ENCODE data around the gene SULT1B1. TPM values are rescaled to one million over a fixed set of nuclear protein-coding genes. Genes with fewer than 3 reads are reported as not detected.

Gene SULT1B1
- total and polyA plus RNA-seq, 11 donors, result 0.15 to 1.1 (median 0.56) TPM

GRCh38 chr4:69731847-69732246 lies 28.6 kb downstream of the SULT1B1 start:
- Histone ChIP-seq H3K4me3 (no peak overlapping the region), H3K27me3 (no peaks in the 10 kb centered on the region), H3K27ac (no peak overlapping the region), H3K36me3 (no peaks in the 10 kb centered on the region), H3K9me3 (no peaks in the 10 kb centered on the region), H3K4me1 (no peaks in the 10 kb centered on the region)
- intact Hi-C loops (cut with DNase I), result no loop called here
- 31 to 56% (median 45%) methylated on average over 1 of the region's 1 CpG for WGBS, 4 donors
- no peak for ATAC-seq
- no peak for DNase-seq
- TF ChIP-seq POLR2A (IDR thresholded peaks at IDR 0.05), result no peak
- no peak for TF ChIP-seq CTCF (IDR thresholded peaks at IDR 0.05)

- Histone ChIP-seq H3K4me3 (no peak overlapping the region), H3K9me3 (no peaks in the 10 kb centered on the region), H3K4me1 (peaks cover 0 to 6% (median 0%) of the 10 kb centered on the region in 12 donors), H3K36me3 (no peaks in the 10 kb centered on the region), H3K27ac (no peak overlapping the region), H3K27me3 (no peaks in the 10 kb centered on the region)
- TF ChIP-seq POLR2A (IDR thresholded peaks at IDR 0.05) (no peak), CTCF (IDR thresholded peaks at IDR 0.05) (no peak)
- intact Hi-C loops (cut with DNase I), result no loop called here
- DNase-seq (no peak), ATAC-seq (no peak)
- 50 to 70% (median 56%) methylated on average over 1 of the region's 1 CpG for WGBS, 4 donors
Measured at GRCh38 chr4:69731241-69731640, 29.2 kb downstream of the SULT1B1 start.

- no peaks in the 10 kb centered on the region for H3K36me3 ChIP-seq
- intact Hi-C loops (cut with DNase I), result no loop called here
- DNase-seq, result no peak
- H3K27me3 ChIP-seq, result no peaks in the 10 kb centered on the region
- no peak overlapping the region for H3K27ac ChIP-seq
- no peaks in the 10 kb centered on the region for H3K9me3 ChIP-seq
- H3K4me3 ChIP-seq, result no peak overlapping the region
- ATAC-seq, result no peak
- TF ChIP-seq CTCF (IDR thresholded peaks at IDR 0.05) (no peak), POLR2A (IDR thresholded peaks at IDR 0.05) (no peak)
- H3K4me1 ChIP-seq, result peaks cover 0 to 7% (median 0%) of the 10 kb centered on the region in 12 donors
Measured at GRCh38 chr4:69730002-69730401, 30.4 kb downstream of the SULT1B1 start.

GRCh38 chr4:69727926-69728325 lies 32.5 kb downstream of the SULT1B1 start:
- no peak overlapping the region for H3K27ac ChIP-seq
- ATAC-seq (no peak), DNase-seq (no peak)
- peaks cover 0 to 4% (median 0%) of the 10 kb centered on the region in 12 donors for H3K9me3 ChIP-seq
- intact Hi-C loops (cut with DNase I), result no loop called here
- WGBS, 4 donors, result 81 to 93% (median 87%) methylated on average over 2 of the region's 2 CpGs
- TF ChIP-seq CTCF (IDR thresholded peaks at IDR 0.05) (no peak), POLR2A (IDR thresholded peaks at IDR 0.05) (no peak)
- H3K4me1 ChIP-seq, result peaks cover 0 to 7% (median 0%) of the 10 kb centered on the region in 12 donors
- H3K27me3 ChIP-seq, result no peaks in the 10 kb centered on the region
- H3K4me3 ChIP-seq, result no peak overlapping the region
- H3K36me3 ChIP-seq, result no peaks in the 10 kb centered on the region

Measured in heart left ventricle (tissue), 16 donors.